K562 (cell line): ENCODE data around the gene S100A6. TPM values are rescaled to one million over a fixed set of nuclear protein-coding genes. Genes with fewer than 3 reads are reported as not detected.

Source experiments
- ARID2 ChIP-seq: fragments of 450-650 bp; IDR thresholded peaks from 2 replicates; pipeline ENCODE4 v1.6.1; 2017; ENCODE audit warnings: antibody characterized with exemption, mild to moderate bottlenecking
- ATF3 ChIP-seq, 2 experiments: fragments of 450-650 bp in 1 of 2; sonication (generic) in 1 of 2; formaldehyde crosslinking in 1 of 2; IDR thresholded peaks in 1 of 2; conservative IDR thresholded peaks in 1 of 2; 2 replicates each; pipeline versions ENCODE4 v1.6.1 to v1.8.1; 2016 to 2023; ENCODE audit warnings: mild to moderate bottlenecking in 2 of 2, moderate library complexity in 2 of 2, inconsistent platforms in 1 of 2, missing genetic modification reagents in 1 of 2
- ATF7 ChIP-seq: fragments of 450-650 bp; IDR thresholded peaks from 2 replicates; pipeline ENCODE4 v1.7.1; 2014; ENCODE audit warnings: mild to moderate bottlenecking, moderate library complexity
- CC2D1A ChIP-seq: fragments of 450-650 bp; IDR thresholded peaks from 2 replicates; pipeline ENCODE4 v1.6.1; 2017; ENCODE audit warnings: mild to moderate bottlenecking
- DEAF1 ChIP-seq: fragments of 450-650 bp; formaldehyde crosslinking; IDR thresholded peaks from 2 replicates; pipeline ENCODE4 v1.4.0; 2020; ENCODE audit warnings: mild to moderate bottlenecking, moderate library complexity
- GATAD2A ChIP-seq: fragments of 450-650 bp; IDR thresholded peaks from 2 replicates; pipeline ENCODE4 v1.6.1; 2017
- HDGF ChIP-seq: fragments of 450-650 bp; IDR thresholded peaks from 2 replicates; pipeline ENCODE4 v1.6.1; 2016
- JUN ChIP-seq, 2 experiments: sonication (generic) in 1 of 2; formaldehyde crosslinking in 1 of 2; IDR thresholded peaks; 2 replicates each; pipeline versions ENCODE4 v1.6.1 to v1.8.0; 2012 to 2022; ENCODE audit warnings: borderline replicate concordance in 2 of 2, mild to moderate bottlenecking in 2 of 2, improper control_type of control experiment in 1 of 2, low read depth in 1 of 2, low read length in 1 of 2, missing genetic modification reagents in 1 of 2
- JUND ChIP-seq, 2 experiments: IDR thresholded peaks; 2 replicates in 1 of 2; 3 replicates in 1 of 2; pipeline ENCODE4 v1.6.1; 2011; ENCODE audit warnings: borderline replicate concordance in 2 of 2, low read depth in 2 of 2, low read length in 2 of 2, improper control_type of control experiment in 1 of 2, missing biosample characterization in 1 of 2, missing genetic modification characterization in 1 of 2, missing genetic modification reagents in 1 of 2
- KLF16 ChIP-seq: IDR thresholded peaks from 2 replicates; pipeline ENCODE4 v1.6.1; 2016; ENCODE audit warnings: antibody characterized with exemption
- PRDM10 ChIP-seq: fragments of 450-650 bp; IDR thresholded peaks from 2 replicates; pipeline ENCODE4 v1.6.1; 2018; ENCODE audit not compliant: partially characterized antibody
- RAD21 ChIP-seq, 2 experiments: fragments of 250-450 bp in 1 of 2; fragments of 450-650 bp in 1 of 2; sonication (Bioruptor Pico) in 1 of 2; formaldehyde crosslinking in 1 of 2; IDR thresholded peaks in 1 of 2; conservative IDR thresholded peaks in 1 of 2; 2 replicates each; pipeline versions ENCODE4 v1.4.0 to v1.8.0; 2020 to 2022; ENCODE audit warnings: mild to moderate bottlenecking in 2 of 2, moderate library complexity in 1 of 2
- RB1 ChIP-seq: fragments of 450-650 bp; IDR thresholded peaks from 2 replicates; pipeline ENCODE4 v1.6.1; 2017; ENCODE audit warnings: low read depth, mild to moderate bottlenecking
- SAFB ChIP-seq: fragments of 200-400 bp; formaldehyde crosslinking; IDR thresholded peaks from 2 replicates; pipeline ENCODE4 v1.6.1; 2017; ENCODE audit warnings: low read depth, low read length, borderline replicate concordance
- SMC3 ChIP-seq: conservative IDR thresholded peaks from 2 replicates; pipeline ENCODE4 v1.6.1; 2011; ENCODE audit warnings: low read depth, low read length, improper control_type of control experiment; ENCODE audit not compliant: insufficient read depth
- STAG1 ChIP-seq: sonication (generic); formaldehyde crosslinking; IDR thresholded peaks from 2 replicates; pipeline ENCODE4 v1.5.0; 2020; ENCODE audit warnings: missing genetic modification reagents, borderline replicate concordance
- ZNF384 ChIP-seq: IDR thresholded peaks from 2 replicates; pipeline ENCODE4 v1.6.1; 2012; ENCODE audit warnings: low read depth, low read length, improper control_type of control experiment
- polyA plus RNA-seq, 8 experiments: library from polyadenylated mRNA; depleted of rRNA in 4 of 8; stranded (reverse) in 5 of 8; unstranded in 3 of 8; fragments of >200 nt; fragmentation: Nextera tagmentation in 2 of 8; fragmentation: Illumina TruSeq in 1 of 8; extraction: Ambion mirVana in 2 of 8; extraction: Trizol in 1 of 8; gene quantifications; 2 replicates each; pipeline versions ENCODE4 v1.2.1 to v1.2.3, GENCODE V29; 2011 to 2014; ENCODE audit warnings: inconsistent platforms in 1 of 8, missing spikeins in 1 of 8
- total RNA-seq, 7 experiments: library from RNA; depleted of rRNA in 6 of 7; stranded (reverse); fragments of >200 nt in 6 of 7; fragmentation: Illumina TruSeq in 2 of 7; extraction: Trizol in 2 of 7; gene quantifications; 2 replicates each; pipeline versions ENCODE4 v1.2.1 to v1.2.3, GENCODE V29; 2011 to 2021; ENCODE audit warnings: low replicate concordance in 1 of 7
- TF ChIP-seq, protein P1 (sequence below): fragments of 450-650 bp; formaldehyde crosslinking; IDR thresholded peaks from 2 replicates; pipeline ENCODE4 v1.4.0; 2020; ENCODE audit warnings: mild to moderate bottlenecking, moderate library complexity

Gene S100A6
- total and polyA plus RNA-seq, 9 of the 15 experiments (the other 6 are each of a cell fraction or from before 2014, with no cell fraction given), result 9.8 to 66.5 (median 23.2) TPM

DNA sequence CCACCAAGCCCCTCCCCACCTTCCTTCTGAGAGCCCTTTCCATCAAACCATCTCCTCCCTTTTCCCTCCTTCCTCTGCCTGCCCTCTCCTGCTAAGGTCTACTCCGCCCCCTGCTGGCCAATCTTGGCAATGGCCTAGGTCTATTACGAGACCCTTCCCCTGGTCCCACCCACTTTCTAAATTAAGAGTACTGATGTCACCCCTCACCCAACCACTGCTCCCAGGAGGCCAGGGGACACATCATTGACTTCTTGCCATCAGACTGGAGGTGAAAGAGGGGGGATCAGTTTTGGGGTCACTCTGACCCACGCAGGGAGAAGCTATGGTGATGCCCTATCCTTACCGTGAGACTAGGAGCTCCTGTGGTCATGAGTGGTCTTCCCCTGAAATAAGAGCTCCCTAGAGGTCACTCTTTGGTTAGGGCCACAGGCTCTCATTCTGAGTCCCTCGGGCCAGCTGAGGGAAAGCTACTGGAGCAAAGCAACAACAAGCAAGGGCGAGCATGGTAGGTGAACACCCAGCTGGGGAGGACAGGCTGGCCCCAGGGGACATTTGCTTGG is 40.7 kb downstream of the S100A6 start (continued):
- TF ChIP-seq SMC3 (peak; percentile 96), PRDM10 (peak; percentile 81), ATF3 (IDR thresholded peaks at IDR 0.05) (peak; percentile 48; the same call in 1 of the 2 replicates), ATF3 (CRISPR knock-in tag; conservative IDR thresholded peaks at IDR 0.05) (no peak), ARID2 (peak; percentile 96), SAFB (no peak), HDGF (0 out of 2 replicates have a peak, but pooled peaks have one; percentile 48), STAG1 (peak; percentile 94), JUN (IDR thresholded peaks at IDR 0.05; ENCODE audit: borderline replicate concordance, low read depth, low read length) (peak; percentile 25; the same call in 1 of the 2 replicates), JUN (CRISPR knock-in tag; IDR thresholded peaks at IDR 0.05; ENCODE audit: borderline replicate concordance) (no peak), CC2D1A (peak; percentile 88), KLF16 (0 out of 2 replicates have a peak, but pooled peaks have one; percentile 28), GATAD2A (peak; percentile 32; the same call in 1 of the 2 replicates), ATF7 (peak; percentile 46; the same call in 1 of the 2 replicates), DEAF1 (CRISPR knock-in tag) (peak; percentile 86), ZNF384 (no peak), RAD21 (CRISPR knock-in tag; conservative IDR thresholded peaks at IDR 0.05 in 1 of 2, IDR thresholded peaks at IDR 0.05 in 1 of 2) (peak; percentile 93 to 98), JUND (IDR thresholded peaks at IDR 0.05; ENCODE audit: borderline replicate concordance, low read depth, low read length) (0 out of 2 replicates have a peak, but pooled peaks have one; percentile 37), JUND (tag; IDR thresholded peaks at IDR 0.05; ENCODE audit: borderline replicate concordance, low read depth, low read length) (no peak), RB1 (peak; percentile 73; the same call in 1 of the 2 replicates)
- TF ChIP-seq, protein P1, sequence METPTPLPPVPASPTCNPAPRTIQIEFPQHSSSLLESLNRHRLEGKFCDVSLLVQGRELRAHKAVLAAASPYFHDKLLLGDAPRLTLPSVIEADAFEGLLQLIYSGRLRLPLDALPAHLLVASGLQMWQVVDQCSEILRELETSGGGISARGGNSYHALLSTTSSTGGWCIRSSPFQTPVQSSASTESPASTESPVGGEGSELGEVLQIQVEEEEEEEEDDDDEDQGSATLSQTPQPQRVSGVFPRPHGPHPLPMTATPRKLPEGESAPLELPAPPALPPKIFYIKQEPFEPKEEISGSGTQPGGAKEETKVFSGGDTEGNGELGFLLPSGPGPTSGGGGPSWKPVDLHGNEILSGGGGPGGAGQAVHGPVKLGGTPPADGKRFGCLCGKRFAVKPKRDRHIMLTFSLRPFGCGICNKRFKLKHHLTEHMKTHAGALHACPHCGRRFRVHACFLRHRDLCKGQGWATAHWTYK (CRISPR knock-in tag), result no peak
